Measurements from ENCODE around the gene MATR3.
"Not testable (repeated sequence)": the region's sequence is repeated elsewhere in the genome, so short reads cannot be mapped to it uniquely, and the experiment has no call there.

Gene MATR3, protein sequence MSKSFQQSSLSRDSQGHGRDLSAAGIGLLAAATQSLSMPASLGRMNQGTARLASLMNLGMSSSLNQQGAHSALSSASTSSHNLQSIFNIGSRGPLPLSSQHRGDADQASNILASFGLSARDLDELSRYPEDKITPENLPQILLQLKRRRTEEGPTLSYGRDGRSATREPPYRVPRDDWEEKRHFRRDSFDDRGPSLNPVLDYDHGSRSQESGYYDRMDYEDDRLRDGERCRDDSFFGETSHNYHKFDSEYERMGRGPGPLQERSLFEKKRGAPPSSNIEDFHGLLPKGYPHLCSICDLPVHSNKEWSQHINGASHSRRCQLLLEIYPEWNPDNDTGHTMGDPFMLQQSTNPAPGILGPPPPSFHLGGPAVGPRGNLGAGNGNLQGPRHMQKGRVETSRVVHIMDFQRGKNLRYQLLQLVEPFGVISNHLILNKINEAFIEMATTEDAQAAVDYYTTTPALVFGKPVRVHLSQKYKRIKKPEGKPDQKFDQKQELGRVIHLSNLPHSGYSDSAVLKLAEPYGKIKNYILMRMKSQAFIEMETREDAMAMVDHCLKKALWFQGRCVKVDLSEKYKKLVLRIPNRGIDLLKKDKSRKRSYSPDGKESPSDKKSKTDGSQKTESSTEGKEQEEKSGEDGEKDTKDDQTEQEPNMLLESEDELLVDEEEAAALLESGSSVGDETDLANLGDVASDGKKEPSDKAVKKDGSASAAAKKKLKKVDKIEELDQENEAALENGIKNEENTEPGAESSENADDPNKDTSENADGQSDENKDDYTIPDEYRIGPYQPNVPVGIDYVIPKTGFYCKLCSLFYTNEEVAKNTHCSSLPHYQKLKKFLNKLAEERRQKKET

DNA sequence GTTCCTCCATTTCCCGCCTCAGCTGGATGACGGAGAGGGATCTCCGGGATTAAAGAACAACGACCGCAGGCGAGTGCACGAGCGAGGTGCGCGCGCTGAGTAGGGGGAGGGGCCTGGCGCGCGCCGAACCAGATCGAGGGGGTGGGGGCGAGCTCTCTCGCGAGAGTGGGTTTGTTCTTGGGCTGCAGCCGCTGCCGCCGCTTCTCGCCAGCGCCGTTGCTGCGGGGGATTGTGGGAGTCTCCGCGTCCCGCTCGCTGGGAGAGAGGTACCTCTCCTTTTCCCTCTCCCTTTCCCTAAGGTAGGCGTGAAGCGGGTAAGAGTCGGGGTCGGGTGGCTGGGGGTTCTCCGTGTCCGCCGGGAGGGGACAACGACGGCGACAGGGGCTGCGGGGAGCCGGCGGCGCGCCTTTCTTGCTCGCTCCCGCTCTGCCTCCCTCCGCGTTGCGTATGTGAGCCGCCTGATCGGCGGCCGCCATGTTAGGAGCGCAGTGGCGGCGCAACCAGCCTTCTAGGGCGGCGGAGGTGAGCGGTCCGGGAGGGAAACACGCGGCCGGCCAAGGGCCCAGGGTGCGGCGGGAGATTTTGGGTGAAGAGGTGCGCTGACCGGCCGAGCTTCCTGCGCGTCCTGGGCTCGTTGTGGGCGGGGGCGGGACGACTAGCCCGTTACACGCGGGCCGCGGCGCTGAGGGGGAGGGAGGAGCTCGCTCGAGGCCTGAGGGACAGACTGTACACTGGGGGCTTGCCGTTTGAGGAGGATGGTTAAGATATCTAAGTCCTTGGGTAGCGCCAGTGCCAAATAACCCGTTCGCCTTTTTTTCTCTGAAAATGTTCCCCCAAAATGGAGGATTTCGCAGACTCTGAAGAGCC lies at the start of gene MATR3:
Gene MATR3 (plus strand): TSS at position 234 of the 867 bp plus-strand sequence. CDS start 13,676 bp downstream, outside the sequence.
- DNase-seq (ENCODE audit: low read depth in 3 of 3), result peak; percentile 85 to 88 (median 86)

DNA sequence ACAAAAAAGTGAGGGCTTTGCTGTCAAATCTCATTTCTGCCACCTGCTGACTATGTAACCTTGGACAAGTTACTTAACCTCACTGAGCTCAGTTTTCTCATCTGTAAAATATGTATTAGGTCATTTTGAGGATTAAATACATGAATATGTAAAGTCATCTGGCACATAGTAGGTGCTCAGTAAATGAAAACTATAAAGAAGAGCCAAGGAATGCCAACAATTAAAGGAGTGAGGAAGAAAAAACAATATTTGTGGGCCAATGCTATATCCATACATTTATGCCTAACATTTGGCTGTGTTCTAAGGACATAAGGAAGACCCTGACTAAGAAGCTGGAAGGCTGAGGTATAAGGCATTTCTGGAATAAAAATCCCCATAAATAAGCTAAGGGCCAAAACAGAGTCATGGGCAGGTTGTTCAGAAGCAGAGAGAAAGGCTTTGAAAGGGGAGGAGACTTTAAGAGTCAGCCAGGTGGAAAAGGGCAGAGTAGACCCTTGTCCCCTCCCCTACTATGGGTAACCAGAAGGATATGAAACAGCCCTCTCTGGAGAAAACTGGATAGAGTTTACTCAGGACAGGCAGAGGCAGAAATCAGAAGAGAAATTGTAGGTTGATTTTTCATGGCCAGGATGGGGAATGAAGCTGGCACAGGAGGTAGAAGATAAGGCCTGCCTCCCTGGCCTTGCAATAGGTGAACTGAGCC lies 47.8 kb upstream of the MATR3 start:
- DNase-seq (ENCODE audit: low read depth in 3 of 3), result no peak

DNA sequence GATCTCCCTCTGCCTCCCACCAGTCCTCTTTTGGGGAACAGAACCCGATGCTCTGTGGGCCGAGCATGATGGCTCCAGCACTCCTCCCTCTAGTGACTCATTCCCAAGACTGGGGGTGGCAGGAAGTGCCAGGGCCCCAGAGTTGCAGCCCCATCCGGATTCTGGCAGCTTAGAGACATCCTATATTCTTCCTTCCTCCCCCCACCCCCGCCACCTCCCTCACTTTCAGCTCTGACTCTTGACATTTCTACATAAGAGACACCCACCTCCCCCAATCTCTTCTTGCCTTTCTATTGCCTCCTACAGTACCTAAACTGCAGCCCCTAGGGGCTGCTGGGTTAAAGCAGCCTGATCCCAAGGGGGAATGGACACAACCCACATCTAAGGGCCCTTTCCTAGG lies 47.1 kb upstream of the MATR3 start:
- DNase-seq (ENCODE audit: low read depth in 3 of 3), result peak; percentile 14 to 35 (median 32)

DNA sequence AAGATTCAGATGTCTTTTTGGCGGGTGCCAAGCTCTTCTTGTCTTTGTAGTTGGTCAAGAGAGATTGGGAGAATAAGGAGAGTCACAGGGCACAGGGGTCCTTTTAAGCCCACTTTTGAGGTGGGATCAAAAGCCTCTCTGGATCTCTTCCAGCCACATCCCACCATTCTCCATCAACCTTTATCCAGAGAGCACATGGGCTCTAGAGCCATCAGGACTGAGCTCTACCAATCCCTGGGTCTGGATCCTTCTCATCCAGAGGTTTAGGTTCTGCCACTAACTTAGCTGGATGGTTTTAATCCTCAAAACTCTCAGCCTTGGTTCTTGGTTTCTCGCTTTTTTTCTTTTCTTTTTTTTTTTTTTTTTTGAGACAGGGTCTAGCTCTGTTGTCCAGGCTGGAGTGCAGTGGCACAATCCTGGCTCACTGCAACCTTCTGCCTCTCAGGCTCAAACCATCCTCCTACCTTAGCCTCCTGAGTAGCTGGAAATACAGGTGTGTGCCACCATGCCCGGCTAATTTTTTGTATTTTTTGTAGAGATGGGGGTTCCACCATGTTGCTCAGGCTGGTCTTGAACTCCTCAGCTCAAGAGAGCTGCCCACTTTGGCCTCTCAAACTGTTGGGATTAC lies 44.6 kb upstream of the MATR3 start:
- no peak for DNase-seq (ENCODE audit: low read depth in 3 of 3)

DNA sequence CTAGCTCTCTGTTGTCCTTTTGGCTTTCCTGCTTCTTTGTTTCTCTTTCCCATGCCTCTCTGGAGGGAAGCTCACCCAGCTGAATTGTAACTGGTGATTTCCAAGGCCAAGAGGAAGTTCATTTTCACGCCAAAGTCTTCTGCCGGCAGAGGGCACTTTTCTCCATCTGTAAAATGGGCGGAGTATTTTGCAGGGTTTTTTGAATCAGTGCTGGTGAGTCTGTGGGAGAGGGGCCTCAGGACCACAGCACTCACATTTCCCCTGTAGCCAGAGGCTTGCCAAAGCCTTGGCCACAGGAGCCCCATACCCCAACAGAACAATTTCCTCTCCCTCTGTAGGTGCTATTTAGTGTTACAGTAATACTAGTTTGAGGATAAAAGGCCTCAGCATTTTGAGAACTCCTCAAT lies 42.3 kb upstream of the MATR3 start:
- no peak for DNase-seq (ENCODE audit: low read depth in 3 of 3)

DNA sequence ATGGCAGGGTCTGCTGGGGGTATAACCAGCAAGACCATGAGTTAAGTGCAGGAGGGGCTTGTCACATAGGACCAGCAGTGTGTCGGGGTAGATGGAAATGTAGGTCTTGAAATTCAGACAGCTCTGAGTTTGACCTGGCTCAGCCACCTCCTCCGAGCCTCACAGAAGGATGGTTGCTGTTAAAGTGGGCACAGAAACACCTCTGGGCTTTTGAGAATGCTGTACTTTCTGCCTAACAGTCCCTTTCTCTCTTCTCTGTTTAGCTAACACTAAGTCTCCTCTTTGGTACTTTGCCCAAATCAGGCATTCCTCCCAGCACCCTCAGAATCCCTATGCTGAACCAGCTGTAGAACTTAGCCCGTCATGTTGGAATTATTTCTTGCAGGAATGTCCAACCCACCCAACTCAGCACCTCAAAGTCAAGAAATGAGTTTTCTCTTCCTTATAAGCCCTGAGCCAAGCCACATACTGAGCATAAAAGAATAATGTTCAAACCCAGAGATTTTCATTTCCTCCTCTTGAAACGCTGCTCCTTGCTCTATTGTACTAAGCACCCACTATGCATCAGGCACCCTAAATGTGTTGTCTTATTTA lies 41.7 kb upstream of the MATR3 start:
- DNase-seq (ENCODE audit: low read depth in 3 of 3), result no peak

DNA sequence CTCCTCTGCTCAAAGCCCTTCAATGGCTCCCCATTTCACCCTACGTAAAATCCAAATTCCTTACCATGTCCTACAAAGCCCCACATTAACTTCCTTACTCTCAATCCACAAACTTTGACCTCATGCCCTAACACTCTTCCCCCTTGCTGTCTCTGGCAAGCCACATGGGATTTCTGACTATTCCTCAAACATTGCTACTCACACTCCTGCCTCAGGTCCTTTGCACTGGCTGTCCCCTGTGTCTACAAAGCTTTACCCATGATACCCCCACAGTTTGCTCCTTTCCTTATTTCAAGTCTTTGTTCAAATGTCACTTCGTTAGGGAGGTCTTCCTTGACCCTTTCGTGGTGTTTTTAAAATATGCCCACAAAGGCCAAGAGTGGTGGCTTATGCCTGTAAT lies 40.4 kb upstream of the MATR3 start:
- no peak for DNase-seq (ENCODE audit: low read depth in 3 of 3)

DNA sequence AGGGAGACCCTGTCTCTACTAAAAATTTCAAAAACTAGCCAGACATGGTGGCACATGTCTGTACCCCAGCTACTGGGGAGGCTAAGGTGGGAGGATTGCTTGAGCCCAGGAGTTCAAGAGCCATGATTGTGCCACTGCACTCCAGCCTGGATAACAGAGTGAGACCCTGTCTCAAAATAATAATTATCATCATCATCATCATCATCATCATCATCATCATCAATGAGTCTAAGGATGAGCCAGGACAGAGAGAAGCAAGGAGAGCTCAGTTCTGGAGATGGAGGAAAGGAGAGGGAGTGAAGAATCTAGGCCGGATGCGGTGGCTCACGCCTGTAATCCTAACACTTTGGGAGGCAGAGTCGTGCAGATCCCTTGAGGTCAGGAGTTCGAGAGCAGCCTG lies 36.7 kb upstream of the MATR3 start:
- DNase-seq (ENCODE audit: low read depth in 3 of 3), result no peak

DNA sequence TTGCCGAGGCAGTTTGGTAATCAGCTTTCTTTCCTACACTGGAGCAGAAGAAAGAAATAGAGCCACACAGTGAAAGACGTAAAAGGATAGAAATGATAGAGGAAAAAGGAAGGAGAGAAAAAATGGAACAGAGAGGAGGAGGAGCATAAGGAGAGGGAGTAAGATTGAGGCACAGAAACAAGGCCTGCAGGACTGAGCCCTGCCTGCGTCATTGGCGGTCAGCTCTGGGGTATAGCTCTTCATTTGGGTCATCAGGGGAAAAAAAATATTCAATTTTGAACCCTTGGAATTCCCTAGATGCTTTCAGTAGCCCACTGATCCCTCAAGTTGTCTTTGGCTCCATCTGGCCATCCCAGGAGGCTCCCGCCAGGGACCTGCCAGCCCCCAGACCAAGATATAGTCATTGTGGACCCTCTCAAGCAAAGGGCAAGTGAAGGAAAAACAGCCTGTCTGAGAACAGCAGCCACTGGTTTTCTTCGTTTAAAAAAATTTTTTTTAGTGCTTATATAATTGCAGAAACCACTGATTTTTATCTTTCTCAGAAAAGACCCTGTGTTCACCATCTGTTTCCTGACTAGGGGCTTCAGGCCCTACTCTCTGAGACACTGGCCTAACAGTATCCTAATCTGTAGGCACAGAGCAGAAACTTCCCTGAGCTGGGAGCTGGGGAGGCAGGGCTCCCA lies 31.3 kb upstream of the MATR3 start:
- DNase-seq (ENCODE audit: low read depth in 3 of 3), result no peak

DNA sequence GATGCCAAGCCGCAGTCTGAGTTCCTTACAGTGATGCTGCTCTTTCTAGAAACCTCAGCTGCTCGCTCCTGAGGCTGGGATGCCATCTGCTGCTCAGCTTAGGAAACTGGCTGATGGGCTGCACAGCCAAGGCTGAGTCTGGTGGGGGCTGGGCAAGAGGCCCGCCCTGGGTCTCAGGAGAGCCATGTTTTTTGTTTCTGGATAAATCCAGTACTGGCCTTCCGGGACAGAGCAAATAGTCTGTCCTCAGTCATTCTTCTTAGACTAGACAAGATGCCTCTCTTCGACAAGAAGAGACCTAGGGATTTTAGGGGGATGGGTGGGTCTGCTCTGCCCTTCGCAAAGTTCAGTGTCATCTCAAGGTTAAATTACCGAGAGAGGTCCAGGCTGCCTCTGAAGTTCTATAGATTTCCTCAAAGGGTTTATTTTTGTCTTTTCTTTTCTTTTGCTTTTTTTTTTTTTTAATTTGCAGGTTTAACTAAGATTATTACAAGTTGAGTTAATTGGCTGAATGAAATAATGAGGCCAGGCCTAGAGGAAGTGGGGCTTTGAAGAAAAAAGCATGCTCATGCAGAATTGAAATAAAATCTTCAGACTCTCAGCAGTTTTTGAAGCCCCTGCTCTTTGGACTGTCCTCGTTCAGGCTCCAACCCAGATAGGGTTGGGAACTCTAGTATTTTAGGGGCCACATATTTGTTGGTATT lies 30.6 kb upstream of the MATR3 start:
- peak; percentile 41 to 49 (median 45) for DNase-seq (ENCODE audit: low read depth in 3 of 3)

DNA sequence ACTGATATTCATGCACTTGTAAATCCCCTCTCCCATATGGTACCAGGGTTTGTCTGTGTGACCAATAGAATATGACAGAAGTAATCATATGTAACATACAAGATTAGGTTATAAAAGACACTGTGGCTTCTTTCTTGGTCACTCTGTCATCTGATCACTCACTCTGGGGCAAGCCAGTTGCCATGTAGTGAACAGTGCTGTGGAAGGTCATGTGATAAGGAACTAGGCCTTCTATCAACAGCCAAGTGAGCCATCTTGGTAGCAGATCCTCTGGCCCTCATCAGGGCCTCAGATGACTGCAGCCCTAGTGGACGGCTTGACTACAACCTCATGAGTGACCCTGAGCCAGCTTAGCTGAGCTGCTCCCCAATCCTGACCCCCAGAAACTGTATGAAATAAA lies 30.0 kb upstream of the MATR3 start:
- DNase-seq (ENCODE audit: low read depth in 3 of 3), result no peak

DNA sequence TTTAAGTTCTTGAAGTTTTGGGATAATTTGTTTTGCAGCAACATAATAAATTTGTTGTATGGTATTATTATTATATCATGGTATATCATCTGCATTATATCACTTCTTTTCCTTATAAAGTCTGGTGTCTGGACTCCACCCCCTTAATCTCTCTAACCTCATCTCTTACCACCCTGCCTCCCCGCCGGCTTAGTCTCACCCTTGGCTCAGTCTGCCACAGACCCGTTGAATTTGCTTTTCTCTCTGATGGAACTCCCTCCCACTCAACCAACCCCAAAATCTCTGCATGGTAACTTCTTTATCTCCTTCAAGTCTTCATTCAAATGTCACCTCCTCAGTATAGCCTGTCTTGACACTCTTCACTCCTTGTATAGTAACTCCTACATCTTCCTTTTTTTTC lies 29.6 kb upstream of the MATR3 start:
- DNase-seq (ENCODE audit: low read depth in 3 of 3), result no peak

DNA sequence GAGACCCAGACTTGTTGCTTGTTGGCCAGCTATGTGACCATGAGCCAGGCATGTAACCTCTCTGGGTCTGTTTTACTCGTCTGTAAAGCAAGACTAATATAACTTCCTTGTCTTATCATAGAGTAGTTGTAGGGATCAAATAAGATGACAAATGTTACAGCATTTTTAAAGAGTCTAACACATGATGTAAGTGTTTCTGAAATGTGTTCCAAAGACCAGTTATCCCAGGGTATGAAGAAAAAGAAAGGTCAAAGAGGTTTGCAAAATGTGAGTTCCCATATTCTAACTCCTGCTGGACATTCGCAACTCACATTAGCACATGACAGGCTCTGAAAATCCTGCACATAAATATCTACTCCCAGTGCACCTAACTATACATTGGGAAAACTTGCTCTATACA lies 28.5 kb upstream of the MATR3 start:
- no peak for DNase-seq (ENCODE audit: low read depth in 3 of 3)

DNA sequence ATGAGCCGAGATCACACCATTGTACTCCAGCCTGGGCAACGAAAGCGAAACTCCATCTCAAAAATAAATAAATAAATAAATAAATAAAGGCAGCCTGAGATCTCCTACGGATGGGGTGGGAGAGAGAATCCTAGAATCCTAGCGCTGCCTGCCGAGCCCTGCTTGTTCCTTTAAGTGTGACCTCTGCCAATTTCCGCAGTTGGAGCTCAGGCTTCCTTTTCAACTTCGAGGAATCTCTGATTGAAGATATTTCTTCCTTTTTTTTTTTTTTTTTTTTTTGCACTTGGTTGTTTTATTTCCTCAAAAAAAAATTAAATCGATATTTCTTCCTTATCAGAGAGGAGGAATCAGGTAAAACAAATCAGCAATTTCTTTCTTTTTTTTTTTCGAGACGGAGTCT lies 27.3 kb upstream of the MATR3 start:
- no peak for DNase-seq (ENCODE audit: low read depth in 3 of 3)

DNA sequence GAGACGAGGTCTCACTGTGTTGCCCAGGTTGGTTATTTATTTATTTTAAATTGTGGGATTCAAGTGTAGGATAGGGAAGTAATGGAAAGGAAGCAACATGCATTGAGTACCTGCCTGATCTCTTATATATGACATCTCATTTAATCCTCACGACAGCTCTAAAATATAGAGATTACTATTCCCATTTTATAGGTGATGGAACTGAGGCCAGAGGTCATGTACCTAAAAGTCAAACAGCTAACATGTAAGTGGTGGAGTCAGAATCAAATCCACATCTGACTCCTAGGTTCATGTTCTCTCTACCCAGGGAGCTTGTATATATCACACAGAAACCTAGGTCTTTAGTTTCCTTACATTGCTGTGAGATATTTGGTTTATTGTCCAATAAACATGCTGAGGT lies 26.1 kb upstream of the MATR3 start:
- no peak for DNase-seq (ENCODE audit: low read depth in 3 of 3)

DNA sequence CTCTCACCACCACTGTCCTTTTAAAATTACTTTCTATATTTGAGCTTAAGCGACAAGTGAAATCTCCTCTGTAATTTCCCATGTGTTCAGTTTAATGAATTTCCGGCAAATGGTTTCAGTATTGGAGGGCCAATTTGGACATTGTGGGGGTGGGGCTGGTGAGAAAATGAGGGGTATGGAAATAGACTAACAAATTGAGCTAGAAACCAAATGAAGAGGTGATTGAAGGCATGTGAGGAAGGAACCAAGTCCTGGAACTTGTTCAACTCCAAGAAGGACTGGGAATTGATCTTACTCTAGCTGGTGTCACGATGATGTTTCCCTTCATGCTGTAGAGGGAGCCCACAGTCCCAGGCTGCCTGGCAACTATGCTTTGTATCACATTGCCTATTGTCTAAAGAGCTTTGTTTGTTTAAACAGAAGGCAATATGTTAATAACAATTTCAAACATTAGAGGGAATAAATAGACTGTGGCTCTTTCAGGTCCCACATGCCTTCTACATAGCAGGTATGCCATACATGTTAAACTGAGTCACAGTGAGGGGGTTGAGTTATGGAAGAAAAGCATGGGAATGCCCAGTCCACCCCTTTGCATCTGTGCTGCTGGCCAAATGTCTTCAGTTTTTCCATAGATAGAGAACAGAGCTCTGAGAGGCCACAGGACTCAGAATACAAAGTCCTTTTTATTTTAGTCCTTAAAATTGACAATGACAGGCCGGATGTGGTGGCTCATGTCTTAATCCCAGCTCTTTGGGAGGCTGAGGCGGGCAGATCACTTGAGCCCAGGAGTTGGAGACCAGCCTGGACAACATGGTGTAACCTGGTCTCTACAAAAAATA lies 25.0 kb upstream of the MATR3 start:
- DNase-seq (ENCODE audit: low read depth in 3 of 3), result no peak

DNA sequence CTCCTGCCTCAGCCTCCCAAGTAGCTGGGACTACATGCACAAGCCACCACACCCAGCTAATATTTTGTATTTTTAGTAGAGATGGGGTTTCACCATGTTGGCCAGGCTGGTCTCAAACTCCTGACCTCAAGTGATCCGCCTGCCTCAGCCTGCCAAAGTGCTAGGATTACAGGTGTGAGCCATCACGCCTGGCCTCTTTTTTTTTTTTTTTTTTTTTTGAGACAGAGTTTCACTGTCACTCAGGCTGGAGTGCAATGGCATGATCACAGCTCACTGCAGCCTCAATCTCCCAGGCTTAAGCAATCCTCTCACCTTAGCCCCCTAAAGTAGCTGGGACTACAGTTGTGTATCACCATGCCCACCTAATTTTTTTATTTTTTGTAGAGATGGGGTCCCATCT lies 22.8 kb upstream of the MATR3 start:
- not testable (repeated sequence) for DNase-seq (ENCODE audit: low read depth in 3 of 3)
